ENCODE measurements around the gene FXYD3.

Gene FXYD3

DNA sequence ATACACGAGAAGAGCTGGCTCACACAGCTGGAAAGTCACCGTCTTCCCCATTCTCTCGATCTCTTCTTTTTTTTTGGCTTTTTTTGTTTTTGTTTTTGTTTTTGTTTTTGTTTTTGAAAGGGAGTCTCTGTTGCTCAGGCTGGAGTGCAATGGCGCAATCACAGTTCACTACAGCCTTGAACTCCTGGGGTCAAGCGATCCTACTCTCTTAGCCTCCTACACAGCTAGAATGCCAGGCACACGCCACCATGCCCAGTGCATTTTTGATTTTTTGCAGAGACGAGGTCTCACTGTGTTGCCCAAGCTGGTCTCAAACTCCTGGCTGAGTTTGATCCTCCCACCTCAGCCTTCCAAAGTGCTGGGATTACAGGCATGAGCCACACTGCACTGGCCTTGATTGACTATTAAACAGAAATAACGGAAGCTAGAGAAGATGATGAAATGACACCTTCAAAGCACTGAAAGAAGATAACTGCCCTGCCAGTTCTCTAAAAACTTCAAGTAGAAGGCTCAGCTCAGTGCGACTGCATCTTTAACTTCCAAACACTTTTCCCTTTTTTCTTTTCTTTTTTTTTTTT lies 4.0 kb downstream of the FXYD3 start:
- TF ChIP-seq EZH2phosphoT487 (IDR thresholded peaks at IDR 0.05; ENCODE audit: low read depth): no peak
- no peak for TF ChIP-seq CTCF (IDR thresholded peaks at IDR 0.05; ENCODE audit: low read depth, low read length)
- Histone ChIP-seq H4K20me1 (ENCODE audit: insufficient read depth, low read length) (no peaks in the 10 kb centered on the region), H3K79me2 (ENCODE audit: low read length) (no peaks in the 10 kb centered on the region), H3K4me1 (ENCODE audit: low read length) (peaks cover 15% of the 10 kb centered on the region), H3K27me3 (ENCODE audit: low read depth, low read length) (peaks cover 21% of the 10 kb centered on the region), H3K27ac (ENCODE audit: low read length) (no peak overlapping the region), H3K4me2 (ENCODE audit: low read length) (no peak overlapping the region), H3K4me3 (ENCODE audit: low read length) (no peak overlapping the region), H3K9me3 (ENCODE audit: insufficient read depth, low read length) (no peaks in the 10 kb centered on the region), H2AFZ (ENCODE audit: low read depth, low read length) (no peak overlapping the region), H3K36me3 (replicated peaks; ENCODE audit: low read depth, low read length) (no peaks in the 10 kb centered on the region), H3K9ac (ENCODE audit: low read length) (no peak overlapping the region)

DNA sequence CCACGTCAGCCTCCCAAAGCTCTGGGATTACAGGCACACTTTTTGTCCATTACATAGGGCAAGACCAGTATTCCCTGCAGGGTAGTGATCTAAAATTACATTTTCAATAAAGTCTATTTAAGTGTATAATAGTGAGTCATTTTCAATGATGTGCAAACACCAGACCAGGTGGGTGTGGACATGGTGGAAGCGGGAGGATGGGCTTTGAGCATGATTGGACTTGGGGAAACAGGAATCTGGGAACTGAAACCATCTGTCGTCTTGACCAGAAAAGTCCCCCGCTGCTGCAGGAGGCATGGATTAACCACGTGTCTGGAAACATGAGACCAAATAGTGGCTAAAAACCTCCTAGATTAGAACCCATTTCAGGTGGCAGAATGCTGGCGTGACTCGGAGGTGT lies 4.9 kb downstream of the FXYD3 start:
- no peak overlapping the region for H2AFZ ChIP-seq (ENCODE audit: low read depth, low read length)
- H3K27me3 ChIP-seq (ENCODE audit: low read depth, low read length): peaks cover 16% of the 10 kb centered on the region
- TF ChIP-seq EZH2phosphoT487 (IDR thresholded peaks at IDR 0.05; ENCODE audit: low read depth) (no peak), CTCF (IDR thresholded peaks at IDR 0.05; ENCODE audit: low read depth, low read length) (no peak)
- H3K9ac ChIP-seq (ENCODE audit: low read length): no peak overlapping the region
- peaks cover 19% of the 10 kb centered on the region for H3K4me1 ChIP-seq (ENCODE audit: low read length)
- no peak overlapping the region for H3K27ac ChIP-seq (ENCODE audit: low read length)
- no peaks in the 10 kb centered on the region for H3K9me3 ChIP-seq (ENCODE audit: insufficient read depth, low read length)
- H3K4me2 ChIP-seq (ENCODE audit: low read length): peak overlapping the region; percentile 23; the same call in 1 of the 2 replicates
- H3K36me3 ChIP-seq (replicated peaks; ENCODE audit: low read depth, low read length): no peaks in the 10 kb centered on the region
- H3K4me3 ChIP-seq (ENCODE audit: low read length): no peak overlapping the region
- H4K20me1 ChIP-seq (ENCODE audit: insufficient read depth, low read length): no peaks in the 10 kb centered on the region
- H3K79me2 ChIP-seq (ENCODE audit: low read length): no peaks in the 10 kb centered on the region

DNA sequence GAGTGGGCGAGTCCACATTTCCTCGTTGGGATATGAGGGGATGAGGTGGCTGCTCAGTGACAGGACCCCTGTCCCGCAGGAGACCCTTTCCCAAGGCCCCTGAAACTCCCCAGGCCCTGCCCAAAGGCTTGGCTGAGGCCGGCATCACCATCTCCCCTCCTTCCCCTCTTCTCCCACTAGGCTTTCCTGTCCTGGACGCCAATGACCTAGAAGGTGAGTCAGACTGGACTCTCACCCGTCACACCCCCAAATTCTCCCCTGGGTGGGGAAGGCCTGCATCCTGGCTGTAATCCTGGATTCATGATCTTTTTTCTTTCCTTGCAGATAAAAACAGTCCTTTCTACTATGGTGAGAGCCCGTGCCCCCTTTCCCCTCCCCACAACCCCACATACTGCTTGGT lies 5.3 kb downstream of the FXYD3 start:
- Histone ChIP-seq H3K9ac (ENCODE audit: low read length) (no peak overlapping the region), H3K4me2 (ENCODE audit: low read length) (peak overlapping the region; percentile 23; the same call in 1 of the 2 replicates), H2AFZ (ENCODE audit: low read depth, low read length) (no peak overlapping the region), H4K20me1 (ENCODE audit: insufficient read depth, low read length) (no peaks in the 10 kb centered on the region), H3K9me3 (ENCODE audit: insufficient read depth, low read length) (no peaks in the 10 kb centered on the region), H3K36me3 (replicated peaks; ENCODE audit: low read depth, low read length) (no peaks in the 10 kb centered on the region), H3K79me2 (ENCODE audit: low read length) (no peaks in the 10 kb centered on the region), H3K4me1 (ENCODE audit: low read length) (peaks cover 19% of the 10 kb centered on the region), H3K27ac (ENCODE audit: low read length) (no peak overlapping the region), H3K4me3 (ENCODE audit: low read length) (no peak overlapping the region), H3K27me3 (ENCODE audit: low read depth, low read length) (peaks cover 12% of the 10 kb centered on the region)
- no peak for TF ChIP-seq CTCF (IDR thresholded peaks at IDR 0.05; ENCODE audit: low read depth, low read length)
- TF ChIP-seq EZH2phosphoT487 (IDR thresholded peaks at IDR 0.05; ENCODE audit: low read depth): no peak

DNA sequence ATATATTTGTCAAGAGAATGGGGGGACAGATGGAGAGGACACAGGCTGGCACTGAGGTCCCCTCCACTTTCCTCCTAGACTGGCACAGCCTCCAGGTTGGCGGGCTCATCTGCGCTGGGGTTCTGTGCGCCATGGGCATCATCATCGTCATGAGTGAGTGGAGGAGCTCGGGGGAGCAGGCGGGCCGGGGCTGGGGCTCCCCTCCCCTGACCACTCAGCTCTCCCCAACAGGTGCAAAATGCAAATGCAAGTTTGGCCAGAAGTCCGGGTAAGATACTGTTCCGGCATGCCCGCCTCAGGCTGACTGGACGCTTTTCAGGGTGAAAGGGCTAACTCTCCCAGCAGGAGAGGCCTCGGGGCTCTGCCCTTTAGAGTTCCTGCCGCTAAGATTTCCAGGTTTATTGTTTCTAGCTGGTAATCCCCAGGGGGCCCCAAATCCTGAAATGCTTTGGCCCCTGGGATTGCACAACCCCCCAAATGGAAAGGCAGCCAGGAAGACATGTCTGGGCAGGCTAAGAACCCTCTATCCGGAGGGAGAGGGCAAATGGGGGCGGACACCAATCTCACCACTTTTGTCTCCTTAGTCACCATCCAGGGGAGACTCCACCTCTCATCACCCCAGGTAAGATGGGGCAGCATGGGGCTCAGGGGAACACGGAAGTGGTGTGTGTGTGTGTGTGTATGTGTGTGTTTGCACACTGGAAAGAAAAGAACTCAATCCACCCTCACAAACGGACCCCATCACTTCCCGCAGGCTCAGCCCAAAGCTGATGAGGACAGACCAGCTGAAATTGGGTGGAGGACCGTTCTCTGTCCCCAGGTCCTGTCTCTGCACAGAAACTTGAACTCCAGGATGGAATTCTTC lies 7.3 kb downstream of the FXYD3 start:
- TF ChIP-seq EZH2phosphoT487 (IDR thresholded peaks at IDR 0.05; ENCODE audit: low read depth) (no peak), CTCF (IDR thresholded peaks at IDR 0.05; ENCODE audit: low read depth, low read length) (no peak)
- H3K36me3 ChIP-seq (replicated peaks; ENCODE audit: low read depth, low read length): no peaks in the 10 kb centered on the region
- no peak overlapping the region for H3K27ac ChIP-seq (ENCODE audit: low read length)
- peaks cover 19% of the 10 kb centered on the region for H3K4me1 ChIP-seq (ENCODE audit: low read length)
- H4K20me1 ChIP-seq (ENCODE audit: insufficient read depth, low read length): no peaks in the 10 kb centered on the region
- H3K4me2 ChIP-seq (ENCODE audit: low read length): no peak overlapping the region
- no peaks in the 10 kb centered on the region for H3K9me3 ChIP-seq (ENCODE audit: insufficient read depth, low read length)
- no peak overlapping the region for H3K9ac ChIP-seq (ENCODE audit: low read length)
- no peak overlapping the region for H2AFZ ChIP-seq (ENCODE audit: low read depth, low read length)
- H3K79me2 ChIP-seq (ENCODE audit: low read length): no peaks in the 10 kb centered on the region
- no peak overlapping the region for H3K4me3 ChIP-seq (ENCODE audit: low read length)
- H3K27me3 ChIP-seq (ENCODE audit: low read depth, low read length): no peaks in the 10 kb centered on the region

All from OCI-LY3 (cell line).